GM12872 (cell line): ENCODE results near the gene PRKCZ.

Experiments used
- TF ChIP-seq, protein P1 (sequence below): IDR thresholded peaks from 3 replicates; pipeline ENCODE4 v1.5.1; 2011; ENCODE audit warnings: low read depth, mild to moderate bottlenecking, low read length, moderate library complexity; ENCODE audit not compliant: insufficient read depth

The PRKCZ gene

DNA sequence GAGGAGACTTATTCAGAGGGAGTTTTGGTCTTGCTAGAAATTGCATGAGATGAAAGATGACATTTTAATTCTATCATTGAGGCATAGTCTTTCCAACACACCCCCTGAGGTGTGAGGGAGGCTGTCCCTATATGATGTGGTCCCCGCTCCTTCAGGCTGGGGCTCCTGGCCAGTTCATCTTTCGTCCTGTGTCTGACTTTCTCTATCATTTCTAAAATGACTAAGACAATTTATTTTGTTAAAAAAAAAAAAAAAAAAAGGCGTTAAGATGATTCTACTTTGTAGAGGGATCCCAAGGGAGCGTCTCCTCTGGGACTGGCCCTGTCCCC lies 50.5 kb downstream of the PRKCZ start:
- TF ChIP-seq, protein P1, sequence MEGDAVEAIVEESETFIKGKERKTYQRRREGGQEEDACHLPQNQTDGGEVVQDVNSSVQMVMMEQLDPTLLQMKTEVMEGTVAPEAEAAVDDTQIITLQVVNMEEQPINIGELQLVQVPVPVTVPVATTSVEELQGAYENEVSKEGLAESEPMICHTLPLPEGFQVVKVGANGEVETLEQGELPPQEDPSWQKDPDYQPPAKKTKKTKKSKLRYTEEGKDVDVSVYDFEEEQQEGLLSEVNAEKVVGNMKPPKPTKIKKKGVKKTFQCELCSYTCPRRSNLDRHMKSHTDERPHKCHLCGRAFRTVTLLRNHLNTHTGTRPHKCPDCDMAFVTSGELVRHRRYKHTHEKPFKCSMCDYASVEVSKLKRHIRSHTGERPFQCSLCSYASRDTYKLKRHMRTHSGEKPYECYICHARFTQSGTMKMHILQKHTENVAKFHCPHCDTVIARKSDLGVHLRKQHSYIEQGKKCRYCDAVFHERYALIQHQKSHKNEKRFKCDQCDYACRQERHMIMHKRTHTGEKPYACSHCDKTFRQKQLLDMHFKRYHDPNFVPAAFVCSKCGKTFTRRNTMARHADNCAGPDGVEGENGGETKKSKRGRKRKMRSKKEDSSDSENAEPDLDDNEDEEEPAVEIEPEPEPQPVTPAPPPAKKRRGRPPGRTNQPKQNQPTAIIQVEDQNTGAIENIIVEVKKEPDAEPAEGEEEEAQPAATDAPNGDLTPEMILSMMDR = no peak

DNA sequence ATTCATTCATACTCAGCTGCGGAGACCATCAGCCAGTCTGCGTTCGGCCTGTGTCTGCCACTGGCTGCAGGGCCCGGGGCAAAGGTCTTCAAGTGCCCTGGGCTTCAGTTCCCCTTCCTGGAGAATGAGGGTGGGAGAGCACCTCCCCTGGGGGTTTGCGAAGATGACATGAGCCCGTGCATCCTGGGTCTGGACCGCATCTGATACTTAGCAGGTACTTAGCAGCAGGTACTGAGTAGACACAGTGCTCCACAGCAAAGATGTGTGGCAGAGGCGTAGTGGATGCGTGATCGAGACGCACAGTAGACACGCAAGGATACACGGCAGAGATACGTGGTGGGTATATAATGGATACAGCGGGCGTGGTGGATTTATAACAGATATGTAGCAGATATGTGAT lies 51.3 kb downstream of the PRKCZ start:
- TF ChIP-seq, protein P1 = no peak

DNA sequence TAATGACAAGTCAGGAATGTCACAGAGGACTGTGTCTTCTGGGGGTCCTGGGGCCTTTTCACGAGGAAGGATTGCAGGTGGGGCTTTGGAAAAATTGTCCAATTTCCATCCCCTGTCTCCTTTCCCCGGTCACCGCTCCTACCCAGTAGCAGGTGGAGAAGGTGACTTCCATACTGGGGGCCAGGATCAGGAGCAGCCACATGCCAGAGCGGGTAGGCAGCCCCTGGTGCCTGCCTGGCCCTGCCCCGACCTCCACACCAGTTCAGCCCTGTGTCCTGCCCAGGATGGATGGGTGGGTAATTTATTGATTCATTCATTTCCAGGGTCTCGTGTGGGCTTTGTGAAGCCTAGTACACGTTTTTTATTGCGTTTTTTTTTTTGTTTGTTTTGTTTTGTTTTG lies 51.7 kb downstream of the PRKCZ start:
- TF ChIP-seq, protein P1 = no peak

DNA sequence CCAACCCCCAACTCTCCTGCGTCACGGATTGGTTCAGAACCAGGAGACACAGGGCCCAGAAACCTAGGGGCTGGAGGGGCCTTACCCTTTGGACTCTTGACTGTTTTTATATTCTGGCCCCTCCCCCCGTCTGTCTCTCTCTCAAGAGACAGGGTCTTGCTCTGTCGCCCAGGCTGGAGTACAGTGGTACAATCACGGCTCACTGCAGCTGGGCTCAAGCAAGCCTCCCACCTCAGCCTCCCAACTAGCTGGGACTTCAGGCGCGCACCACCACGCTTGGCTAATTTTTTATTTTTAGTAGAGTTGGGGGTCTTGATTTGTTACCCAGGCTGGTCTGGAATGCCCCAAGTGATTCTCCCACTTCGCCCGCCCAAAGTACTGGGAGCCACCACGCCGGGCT lies 52.5 kb downstream of the PRKCZ start:
- TF ChIP-seq, protein P1 = no peak

DNA sequence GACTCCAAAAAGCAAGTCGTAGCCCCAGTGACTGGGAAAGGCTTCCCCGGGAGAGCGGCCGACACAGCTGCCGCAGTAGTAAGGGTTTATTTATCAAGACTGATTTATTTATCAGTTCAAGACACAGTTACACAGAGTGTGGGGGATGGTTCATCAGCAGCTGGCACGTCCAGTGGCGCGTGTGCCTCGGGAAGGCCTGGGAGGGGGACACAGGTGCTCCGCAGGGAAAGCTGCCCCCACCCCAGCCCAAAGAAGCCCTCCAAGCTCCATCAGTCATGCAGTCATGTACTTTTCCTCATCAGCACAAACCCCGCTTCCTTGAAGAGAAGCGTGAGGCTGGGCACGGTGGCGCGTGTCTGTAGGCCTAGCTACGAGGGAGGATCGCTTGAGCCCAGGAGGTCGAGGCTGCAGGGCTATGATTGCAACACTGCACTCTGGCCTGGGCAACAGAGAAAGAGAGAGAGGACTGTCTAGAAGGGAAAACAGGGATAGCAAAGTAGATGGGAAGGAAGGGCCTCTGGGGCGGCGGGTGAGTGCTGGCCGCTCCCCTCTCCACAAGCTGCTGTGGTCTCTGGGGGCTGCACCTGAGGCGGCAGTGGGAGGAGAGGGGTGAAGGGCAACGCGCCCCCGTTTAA lies 53.2 kb downstream of the PRKCZ start:
- TF ChIP-seq, protein P1 = no peak

DNA sequence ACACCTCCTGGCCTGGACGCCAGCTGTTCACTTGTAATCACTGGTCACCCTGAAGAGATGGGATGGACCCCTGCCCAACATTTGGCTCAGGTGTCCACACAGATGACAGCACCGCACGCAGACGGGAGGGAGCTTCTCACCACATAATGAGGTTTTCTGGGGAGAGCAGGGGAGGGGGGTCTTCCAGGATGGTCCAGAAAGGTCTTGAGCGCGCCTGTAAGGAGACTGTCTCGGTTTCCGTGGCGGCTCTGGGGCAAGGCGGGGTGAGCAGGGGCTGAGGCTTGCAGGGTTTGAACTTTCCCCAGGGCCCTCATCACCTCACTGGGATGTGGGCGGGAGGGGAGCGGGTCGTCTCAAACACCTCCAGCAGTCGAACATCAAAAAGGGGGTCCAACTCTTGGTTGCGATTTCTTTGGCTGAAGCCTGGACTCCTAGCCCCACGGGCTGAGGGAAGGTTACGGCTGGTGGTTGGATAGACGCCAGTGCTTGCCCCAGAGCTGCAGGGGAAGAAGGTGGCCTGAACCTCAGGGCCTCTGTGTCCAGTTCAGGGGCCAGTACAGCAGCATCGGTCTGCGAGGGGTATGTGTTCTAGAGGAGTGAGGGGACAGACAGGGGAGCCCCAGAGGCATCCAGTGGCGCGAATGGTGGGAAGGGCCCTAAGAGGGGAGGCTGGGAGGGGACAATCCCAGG lies 53.8 kb downstream of the PRKCZ start:
- TF ChIP-seq, protein P1 = no peak

DNA sequence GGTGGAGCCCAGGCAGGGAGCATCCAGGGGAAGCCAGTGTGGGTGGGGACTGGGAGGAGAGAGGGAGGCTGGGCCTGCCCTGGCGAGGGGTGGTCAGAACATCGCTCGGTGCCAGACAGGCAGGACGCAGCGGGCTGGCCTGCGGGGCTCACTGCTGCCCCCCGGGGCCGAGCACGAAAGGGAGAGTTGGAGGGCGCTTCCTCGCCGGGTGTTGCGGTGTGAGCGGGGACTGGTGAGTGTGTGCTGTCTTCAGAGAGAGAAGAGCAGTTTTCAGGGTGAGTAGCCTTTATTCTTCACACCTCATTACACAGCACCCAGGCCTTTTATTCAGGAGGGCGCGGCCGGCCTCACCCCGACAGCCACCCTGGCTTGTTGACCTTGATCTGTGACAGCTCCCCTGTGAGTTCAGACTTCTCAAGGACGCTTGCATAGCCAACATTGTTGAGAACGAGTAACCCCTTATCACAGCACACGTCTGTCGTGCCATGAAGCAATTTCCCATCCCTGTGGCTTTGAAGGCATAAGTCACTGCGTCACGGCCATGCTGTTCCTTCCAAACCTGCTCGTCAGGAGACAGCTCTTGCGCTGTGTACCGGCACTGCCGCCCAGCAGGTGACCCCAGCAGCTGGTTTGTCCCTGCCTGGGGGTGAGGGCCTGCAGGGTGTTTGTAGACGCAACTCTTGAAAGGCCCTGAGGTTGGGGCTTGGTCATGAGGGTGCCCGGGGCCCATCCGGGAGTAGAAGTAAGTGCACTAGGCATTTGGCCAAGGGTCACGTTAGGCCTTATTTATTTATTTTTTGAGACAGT lies 54.6 kb downstream of the PRKCZ start:
- TF ChIP-seq, protein P1 = no peak
